Activated B cell treated with CpG ODN at 0.5 μM for 24 hours (primary cell): ENCODE results near the gene KRT80. TPM values are rescaled to one million over a fixed set of nuclear protein-coding genes. Genes with fewer than 3 reads are reported as not detected.

Experiments used
- ATAC-seq: fragments of 200-7000 bp; cut with Tn5 transposase; one replicate; pipeline ENCODE4 v1.10.0; 2021; ENCODE audit warnings: low read depth, mild to moderate bottlenecking, moderate library complexity
- CTCF ChIA-PET: fragments of 350-600 bp; sonication (Branson Sonifier 250); formaldehyde crosslinking; loops from one replicate; lab custom pipeline; 2021; ENCODE audit warnings: antibody characterized with exemption; lab: Charles Lee
- POLR2A ChIA-PET: fragments of 350-600 bp; sonication (Branson Sonifier 250); formaldehyde crosslinking; loops from one replicate; lab custom pipeline; 2021; ENCODE audit warnings: antibody characterized with exemption; lab: Charles Lee
- DNase-seq: peaks from one replicate; pipeline ENCODE4 v3.0.0; 2022
- H3K27ac Mint-ChIP-seq: one replicate; pipeline ENCODE4 v1.8.0; 2020; ENCODE audit warnings: mixed read lengths
- H3K27me3 Mint-ChIP-seq: one replicate; pipeline ENCODE4 v1.8.0; 2021; ENCODE audit warnings: mixed read lengths
- H3K36me3 Mint-ChIP-seq: one replicate; pipeline ENCODE4 v1.8.0; 2021; ENCODE audit warnings: low read depth, mixed read lengths
- H3K4me1 Mint-ChIP-seq: one replicate; pipeline ENCODE4 v1.8.0; 2021; ENCODE audit warnings: mixed read lengths
- H3K4me3 Mint-ChIP-seq: one replicate; pipeline ENCODE4 v1.8.0; 2020; ENCODE audit warnings: mild to moderate bottlenecking, mixed read lengths
- H3K9me3 Mint-ChIP-seq: one replicate; pipeline ENCODE4 v1.8.0; 2020; ENCODE audit warnings: mixed read lengths
- intact Hi-C: fragments of 100-400 bp; cut with micrococcal nuclease; formaldehyde crosslinking; loops from one replicate; pipeline ENCODE4 v1.15.1; 2024
- total RNA-seq: library from RNA; stranded (reverse); gene quantifications from 2 replicates; pipeline ENCODE4 v1.2.3, GENCODE V29; 2022
- TF ChIP-seq, protein P1 (sequence below): fragments of 200-600 bp; IDR thresholded peaks from one replicate; pipeline ENCODE4 v1.8.0; 2022; ENCODE audit warnings: antibody characterized with exemption, mild to moderate bottlenecking

The KRT80 gene
- total RNA-seq, 1 donor from 2014 or later = not detected

DNA sequence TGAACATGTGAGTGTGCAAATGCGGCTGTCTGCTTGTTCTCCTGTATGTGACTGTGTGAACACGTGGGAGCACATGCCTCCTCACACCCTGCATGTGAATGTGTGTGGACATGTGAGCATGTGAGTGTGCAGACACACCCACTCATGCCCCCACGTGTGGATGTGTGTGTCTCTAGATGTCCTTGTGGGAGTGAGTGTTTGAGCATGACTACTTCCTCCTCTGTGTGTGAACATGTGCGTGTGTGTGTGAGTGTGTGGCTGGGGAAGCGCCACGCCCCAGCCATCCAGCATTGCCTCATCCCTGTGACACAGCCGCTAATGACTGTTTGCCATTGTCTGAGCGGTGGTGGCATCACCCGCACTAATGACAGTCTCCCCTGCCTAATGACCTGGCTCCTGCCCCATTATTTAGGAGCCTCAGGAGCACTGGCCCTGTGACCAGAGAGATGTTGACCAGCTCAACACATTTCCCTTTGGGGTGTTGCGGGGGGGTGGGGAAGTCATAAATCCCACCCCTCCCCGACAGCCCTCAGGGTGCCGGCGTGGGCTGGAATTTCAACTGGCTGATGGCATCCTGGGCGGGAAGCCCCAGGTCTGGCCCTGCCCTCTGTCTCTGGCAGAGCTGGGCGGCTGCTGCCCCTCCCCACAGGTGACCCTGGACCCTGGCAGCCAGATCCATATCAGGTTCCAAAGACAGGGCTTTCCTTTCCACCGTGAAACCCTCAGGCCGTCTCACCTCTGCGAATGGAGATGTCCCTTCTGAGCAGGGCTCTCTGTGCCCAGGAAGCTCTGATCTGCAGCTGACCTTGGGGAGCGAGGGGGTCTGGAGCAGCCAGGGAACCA is 11.5 kb upstream of the KRT80 start:
- no peak overlapping the region for H3K4me3 Mint-ChIP-seq
- intact Hi-C loops = no loop called here
- DNase-seq (no peak), ATAC-seq (no peak)
- H3K27ac Mint-ChIP-seq = no peak overlapping the region
- ChIA-PET CTCF (no interaction called here), POLR2A (no interaction called here)
- peaks cover 30% of the 10 kb centered on the region for H3K27me3 Mint-ChIP-seq
- TF ChIP-seq, protein P1, sequence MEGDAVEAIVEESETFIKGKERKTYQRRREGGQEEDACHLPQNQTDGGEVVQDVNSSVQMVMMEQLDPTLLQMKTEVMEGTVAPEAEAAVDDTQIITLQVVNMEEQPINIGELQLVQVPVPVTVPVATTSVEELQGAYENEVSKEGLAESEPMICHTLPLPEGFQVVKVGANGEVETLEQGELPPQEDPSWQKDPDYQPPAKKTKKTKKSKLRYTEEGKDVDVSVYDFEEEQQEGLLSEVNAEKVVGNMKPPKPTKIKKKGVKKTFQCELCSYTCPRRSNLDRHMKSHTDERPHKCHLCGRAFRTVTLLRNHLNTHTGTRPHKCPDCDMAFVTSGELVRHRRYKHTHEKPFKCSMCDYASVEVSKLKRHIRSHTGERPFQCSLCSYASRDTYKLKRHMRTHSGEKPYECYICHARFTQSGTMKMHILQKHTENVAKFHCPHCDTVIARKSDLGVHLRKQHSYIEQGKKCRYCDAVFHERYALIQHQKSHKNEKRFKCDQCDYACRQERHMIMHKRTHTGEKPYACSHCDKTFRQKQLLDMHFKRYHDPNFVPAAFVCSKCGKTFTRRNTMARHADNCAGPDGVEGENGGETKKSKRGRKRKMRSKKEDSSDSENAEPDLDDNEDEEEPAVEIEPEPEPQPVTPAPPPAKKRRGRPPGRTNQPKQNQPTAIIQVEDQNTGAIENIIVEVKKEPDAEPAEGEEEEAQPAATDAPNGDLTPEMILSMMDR = no peak
- no peaks in the 10 kb centered on the region for H3K36me3 Mint-ChIP-seq
- no peaks in the 10 kb centered on the region for H3K4me1 Mint-ChIP-seq
- no peaks in the 10 kb centered on the region for H3K9me3 Mint-ChIP-seq

DNA sequence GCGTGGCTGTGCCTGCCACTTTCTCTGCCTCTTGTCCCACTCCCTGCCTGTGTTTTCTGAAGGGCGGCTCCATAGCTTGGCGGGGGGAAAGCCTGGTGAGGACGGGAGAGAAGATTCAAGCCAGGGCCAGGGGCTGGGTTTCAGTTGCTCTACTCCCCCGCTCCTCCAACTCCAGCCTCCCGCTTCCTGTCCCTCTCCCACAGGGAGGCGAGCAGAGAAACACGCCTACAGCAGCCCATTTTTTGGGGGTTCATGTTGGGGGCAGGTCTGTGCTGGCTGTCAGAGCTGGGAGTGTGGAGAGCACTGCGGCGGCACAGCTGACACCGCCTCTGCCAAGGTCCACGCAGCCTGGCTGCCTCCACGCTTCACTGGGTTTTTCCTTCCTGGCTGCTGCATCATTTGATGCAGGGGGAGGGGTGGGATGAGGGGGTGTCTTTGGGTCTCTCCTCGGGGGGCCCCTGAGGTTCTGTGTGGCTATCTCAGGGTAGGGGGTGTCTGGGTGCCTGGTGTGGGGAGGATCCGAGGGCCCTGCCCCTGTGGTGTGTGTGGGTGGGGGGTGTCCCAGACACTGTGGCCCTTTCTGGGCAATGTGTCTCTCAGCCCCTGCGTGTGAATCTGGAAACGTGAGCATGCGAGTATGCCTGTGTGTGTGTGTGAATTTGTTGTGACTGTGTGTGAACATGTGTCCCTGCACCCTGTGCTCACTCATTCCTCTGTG is 10.7 kb upstream of the KRT80 start:
- no peak for DNase-seq
- CTCF ChIA-PET = no interaction called here
- POLR2A ChIA-PET = no interaction called here
- TF ChIP-seq, protein P1 = no peak
- H3K36me3 Mint-ChIP-seq = no peaks in the 10 kb centered on the region
- peaks cover 27% of the 10 kb centered on the region for H3K27me3 Mint-ChIP-seq
- no peaks in the 10 kb centered on the region for H3K4me1 Mint-ChIP-seq
- ATAC-seq = no peak
- intact Hi-C loops = no loop called here
- no peak overlapping the region for H3K4me3 Mint-ChIP-seq
- H3K27ac Mint-ChIP-seq = no peak overlapping the region
- no peaks in the 10 kb centered on the region for H3K9me3 Mint-ChIP-seq

DNA sequence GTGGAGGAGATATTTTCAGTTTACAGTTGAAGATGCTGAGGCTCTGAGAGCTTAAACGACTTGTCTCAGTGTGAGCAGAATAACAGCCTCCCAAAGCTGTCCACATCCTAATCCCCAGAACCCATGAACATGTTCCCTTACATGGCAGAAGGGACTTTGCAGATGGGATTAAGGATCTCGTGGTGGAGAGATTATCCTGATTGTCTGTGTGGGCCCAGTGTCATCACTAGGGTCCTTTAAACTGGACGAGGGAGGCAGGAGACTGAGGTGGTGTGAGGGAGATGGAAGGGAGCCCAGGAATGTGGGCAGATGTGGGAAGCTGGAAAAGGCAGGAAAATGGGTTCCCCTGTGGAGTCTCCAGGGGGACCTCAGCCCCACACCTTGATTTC is 9.6 kb upstream of the KRT80 start:
- Mint-ChIP-seq H3K4me3 (no peak overlapping the region), H3K27me3 (peaks cover 26% of the 10 kb centered on the region), H3K9me3 (no peaks in the 10 kb centered on the region), H3K36me3 (no peaks in the 10 kb centered on the region), H3K27ac (no peak overlapping the region), H3K4me1 (no peaks in the 10 kb centered on the region)
- intact Hi-C loops = no loop called here
- TF ChIP-seq, protein P1 = no peak
- CTCF ChIA-PET = no interaction called here
- POLR2A ChIA-PET = no interaction called here
- ATAC-seq (no peak), DNase-seq (no peak)

DNA sequence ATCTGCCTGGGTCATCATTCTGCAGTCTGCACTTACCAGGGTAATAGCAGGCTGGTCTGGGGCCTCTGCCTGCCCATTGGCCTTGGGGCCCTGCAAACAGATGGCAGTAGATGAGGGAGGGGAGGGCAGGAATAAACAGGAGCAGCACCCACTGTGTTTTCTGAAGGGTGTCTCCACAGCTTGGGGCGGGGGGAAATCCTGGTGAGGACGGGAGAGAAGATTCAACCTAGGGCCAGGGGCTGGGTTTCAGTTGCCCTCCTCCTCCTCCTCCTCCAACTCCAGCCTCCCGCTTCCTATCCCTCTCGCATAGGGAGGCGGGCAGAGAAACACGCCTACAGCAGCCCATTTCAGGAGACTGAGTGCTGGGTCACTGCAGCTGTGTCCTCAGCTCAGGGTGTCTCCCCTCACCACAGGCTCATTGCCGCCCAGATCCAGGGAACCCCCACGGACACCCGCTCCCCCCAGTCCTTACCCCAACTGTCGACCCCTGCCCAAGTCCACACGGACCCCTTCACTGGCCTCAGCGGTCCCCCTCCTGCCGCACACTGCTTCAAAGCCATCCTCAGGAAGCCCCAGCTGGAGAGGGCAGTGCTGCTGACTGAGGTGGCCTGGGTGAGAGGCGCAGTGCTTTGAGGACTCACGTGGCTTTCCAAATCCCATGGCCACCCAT is 9.1 kb upstream of the KRT80 start:
- no peak for DNase-seq
- ChIA-PET CTCF (no interaction called here), POLR2A (no interaction called here)
- Mint-ChIP-seq H3K36me3 (no peaks in the 10 kb centered on the region), H3K27ac (no peak overlapping the region), H3K9me3 (no peaks in the 10 kb centered on the region), H3K27me3 (peaks cover 26% of the 10 kb centered on the region), H3K4me1 (no peaks in the 10 kb centered on the region), H3K4me3 (no peak overlapping the region)
- intact Hi-C loops = no loop called here
- no peak for ATAC-seq
- TF ChIP-seq, protein P1 = no peak
